CD4-positive, alpha-beta T cell treated with Interleukin-6 for 4 hours (primary cell): ENCODE measurements around the gene NOP16.

ENCODE experiments used
- DNase-seq: peaks from one replicate; pipeline ENCODE4 v3.0.0-alpha.2; 2020; ENCODE audit warnings: mixed read lengths

The NOP16 gene

GRCh38 chr5:176355400-176356178, 32.8 kb downstream of the NOP16 start:
- DNase-seq, result no peak

- DNase-seq, result no peak
Observed at GRCh38 chr5:176353533-176353932, 34.9 kb downstream of the NOP16 start.

- DNase-seq, result no peak
Observed at GRCh38 chr5:176352116-176352878, 36.1 kb downstream of the NOP16 start.

- no peak for DNase-seq
Observed at GRCh38 chr5:176350416-176350815, 38.0 kb downstream of the NOP16 start.

GRCh38 chr5:176342766-176343458, 45.5 kb downstream of the NOP16 start:
- no peak for DNase-seq

- no peak for DNase-seq
Observed at GRCh38 chr5:176342158-176342483, 46.3 kb downstream of the NOP16 start.

GRCh38 chr5:176341325-176342157, 46.9 kb downstream of the NOP16 start:
- DNase-seq, result no peak

GRCh38 chr5:176339304-176339703, 49.1 kb downstream of the NOP16 start:
- DNase-seq, result no peak

GRCh38 chr5:176337913-176338312, 50.5 kb downstream of the NOP16 start:
- no peak for DNase-seq

GRCh38 chr5:176334031-176334770, 54.2 kb downstream of the NOP16 start:
- DNase-seq, result no peak
